NCI-H1048 (cell line): ENCODE data around the gene TSC22D1.

Source experiments
- DNase-seq: peaks from one replicate; lab custom pipeline; 2025; lab: John Stamatoyannopoulos, UW

TSC22D1 gene

DNA sequence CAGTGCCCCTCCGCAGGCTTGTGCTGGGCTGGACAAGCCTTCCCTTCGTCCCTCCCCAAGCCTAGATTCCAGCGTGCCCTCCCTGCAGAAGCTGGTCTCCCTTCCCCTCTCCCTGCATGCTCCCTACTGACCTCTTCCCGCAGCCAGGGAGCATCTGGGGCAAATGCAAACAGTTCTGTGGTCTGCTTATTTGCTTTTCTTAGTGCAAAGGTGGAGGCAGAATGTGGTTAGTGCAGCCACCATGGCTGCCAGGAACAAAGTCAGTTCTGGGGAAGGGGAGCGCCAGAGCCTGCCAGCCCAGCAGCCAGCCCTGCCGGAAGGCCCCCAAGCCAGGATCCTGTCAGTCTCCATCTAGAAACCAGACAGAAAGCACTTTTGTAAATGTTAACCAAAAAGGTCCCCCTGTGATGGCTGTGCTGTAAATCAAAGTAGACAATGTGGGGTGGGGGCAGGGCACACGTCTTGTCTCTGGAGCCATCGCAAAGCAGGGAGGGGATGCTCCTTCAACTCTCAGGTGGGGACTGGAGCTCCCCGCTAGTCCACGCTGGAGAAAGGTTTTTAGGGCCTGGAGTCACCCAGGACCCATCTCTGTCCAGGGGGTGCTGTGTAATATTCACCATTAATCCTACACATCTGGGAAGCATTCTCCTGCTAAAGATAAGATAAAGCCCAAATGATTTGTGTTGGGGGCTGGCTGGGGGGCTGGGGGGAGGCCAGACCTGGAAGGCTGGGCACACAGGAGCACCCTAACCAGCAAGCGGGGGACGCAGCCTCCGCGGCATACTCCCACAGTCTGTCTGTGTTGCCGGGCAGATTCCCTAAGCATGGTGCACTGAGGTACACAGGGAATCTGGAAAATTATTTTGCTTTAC, 171.6 kb downstream of the TSC22D1 start:
- DNase-seq = no peak

DNA sequence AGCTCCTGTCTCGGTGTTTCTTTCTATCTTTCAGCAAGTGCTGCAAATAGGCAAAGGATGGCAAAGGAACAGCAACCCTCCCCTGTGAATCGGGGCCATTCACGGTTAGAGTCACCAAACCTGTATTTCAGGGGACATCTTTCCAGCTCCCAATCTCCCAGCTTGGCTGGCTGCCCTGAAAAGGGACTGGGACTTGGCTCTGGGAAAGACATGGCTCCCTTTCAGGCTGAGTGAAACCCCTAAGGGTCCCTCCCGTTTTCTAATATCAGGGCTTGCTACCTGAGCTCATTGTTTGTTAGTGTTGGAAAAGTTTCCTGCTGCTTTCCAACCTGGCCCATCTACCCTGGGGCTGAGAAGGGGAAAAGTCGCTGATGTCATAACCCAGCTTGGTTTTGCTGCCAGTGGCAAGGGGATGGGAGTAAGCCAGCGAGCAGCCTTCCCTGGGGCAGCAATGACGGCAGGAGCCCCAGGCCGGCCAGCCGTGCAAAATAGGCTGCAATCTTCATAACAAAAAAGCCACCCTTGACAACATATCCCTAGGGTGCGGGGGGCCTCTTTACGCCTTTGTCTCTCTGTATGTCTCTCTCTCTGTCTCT, 172.6 kb downstream of the TSC22D1 start:
- no peak for DNase-seq

DNA sequence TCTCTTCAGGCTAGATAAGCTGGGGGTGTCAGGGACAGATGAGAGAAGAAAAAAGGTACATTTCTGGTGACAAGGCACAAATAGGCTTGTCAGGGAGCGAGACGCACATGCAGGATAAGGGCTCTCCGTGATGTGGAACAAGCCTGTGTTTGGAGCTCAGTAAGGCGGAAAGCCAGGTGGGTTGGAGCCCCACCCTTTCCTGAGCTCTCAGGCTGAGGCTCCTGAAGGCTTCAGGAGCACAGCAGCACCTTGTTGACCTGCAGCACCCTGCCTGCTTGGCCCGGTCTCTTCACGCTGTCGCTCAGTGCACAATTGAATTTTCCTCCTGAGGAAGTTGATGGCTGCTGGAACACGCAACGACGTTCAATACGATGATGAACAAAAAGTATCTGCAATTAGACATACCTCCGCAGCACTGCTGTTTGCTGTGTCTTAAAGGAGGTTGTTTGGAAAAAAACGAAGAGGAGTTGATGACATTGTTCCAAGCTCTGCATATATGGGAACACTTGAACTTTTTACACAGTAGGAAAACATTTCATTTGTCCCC, 173.2 kb downstream of the TSC22D1 start:
- no peak for DNase-seq

DNA sequence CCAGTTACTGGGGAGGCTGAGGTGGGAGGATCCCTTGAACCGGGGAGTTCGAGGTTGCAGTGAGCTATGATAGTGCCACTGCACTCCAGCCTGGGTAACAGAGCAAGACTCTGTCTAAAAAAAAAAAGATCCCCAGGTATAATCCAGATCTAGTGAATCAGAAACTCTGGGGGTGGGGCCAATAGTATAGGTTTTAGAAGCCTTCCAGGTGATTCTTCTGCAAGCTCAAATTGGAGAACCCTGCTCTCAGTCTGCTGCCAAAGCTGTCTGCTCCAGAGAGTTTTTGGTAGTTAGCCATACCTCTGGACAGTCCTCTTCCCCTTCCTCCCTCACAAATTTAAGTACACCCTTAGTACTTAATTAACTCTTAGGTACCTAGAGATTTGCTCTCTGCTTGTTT, 174.6 kb downstream of the TSC22D1 start:
- no peak for DNase-seq

DNA sequence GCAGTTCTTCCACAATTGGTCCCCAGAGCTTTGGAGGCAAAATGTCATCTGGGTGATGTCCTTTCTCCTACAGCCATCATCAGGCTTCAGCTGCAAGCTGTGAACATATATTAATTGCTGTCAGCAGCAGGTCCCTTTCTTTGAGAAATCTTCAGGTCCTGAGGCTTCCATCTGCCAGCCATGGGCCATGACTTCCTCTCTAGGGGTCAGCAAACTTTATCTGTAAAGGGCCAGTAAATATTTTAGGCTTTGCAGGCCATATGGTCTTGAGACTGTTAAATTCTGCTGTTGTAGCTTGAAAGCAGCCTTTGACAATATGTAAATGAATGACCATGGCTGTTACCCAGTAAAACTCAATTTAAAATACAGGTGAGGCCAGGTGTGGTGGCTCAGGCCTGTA, 175.4 kb downstream of the TSC22D1 start:
- no peak for DNase-seq

DNA sequence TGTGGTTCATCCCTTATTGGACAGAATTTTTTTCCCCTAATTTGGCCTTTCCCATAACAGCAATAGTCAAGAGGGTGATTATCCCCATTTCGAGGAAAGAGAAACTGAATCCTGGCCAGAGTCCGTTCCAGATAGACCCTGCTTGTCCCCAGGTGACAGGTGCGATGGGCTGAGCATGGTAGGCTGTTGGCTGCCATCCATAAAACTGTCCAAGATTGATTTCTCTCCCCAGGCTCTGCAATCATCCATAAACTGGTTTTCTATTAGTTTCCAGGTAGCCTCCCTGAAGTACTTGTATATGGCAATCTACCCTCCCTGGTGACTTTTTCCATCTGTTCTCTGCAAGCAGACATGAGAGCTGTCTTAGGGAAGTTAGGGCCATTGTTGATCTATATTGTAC, 177.1 kb downstream of the TSC22D1 start:
- no peak for DNase-seq

DNA sequence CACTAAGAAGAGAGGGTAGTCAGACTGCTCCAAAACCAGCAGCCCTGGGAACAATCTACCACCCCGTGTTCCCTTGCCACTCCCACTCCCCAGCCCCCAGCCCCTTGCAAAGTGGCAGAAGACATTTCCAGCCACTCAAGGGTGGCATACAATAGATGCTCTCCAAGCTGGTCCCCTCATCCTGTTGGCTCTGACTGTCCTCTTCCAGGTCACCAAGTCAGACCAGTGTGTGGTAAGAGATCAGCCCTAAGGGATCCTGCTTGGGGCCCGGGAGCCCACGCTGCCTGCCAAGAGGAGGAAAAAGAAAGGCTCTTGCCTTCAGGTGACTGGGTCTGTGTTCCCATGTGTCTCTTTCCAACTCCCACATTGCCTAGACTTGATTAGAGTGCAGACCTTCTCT, 177.5 kb downstream of the TSC22D1 start:
- DNase-seq = no peak

DNA sequence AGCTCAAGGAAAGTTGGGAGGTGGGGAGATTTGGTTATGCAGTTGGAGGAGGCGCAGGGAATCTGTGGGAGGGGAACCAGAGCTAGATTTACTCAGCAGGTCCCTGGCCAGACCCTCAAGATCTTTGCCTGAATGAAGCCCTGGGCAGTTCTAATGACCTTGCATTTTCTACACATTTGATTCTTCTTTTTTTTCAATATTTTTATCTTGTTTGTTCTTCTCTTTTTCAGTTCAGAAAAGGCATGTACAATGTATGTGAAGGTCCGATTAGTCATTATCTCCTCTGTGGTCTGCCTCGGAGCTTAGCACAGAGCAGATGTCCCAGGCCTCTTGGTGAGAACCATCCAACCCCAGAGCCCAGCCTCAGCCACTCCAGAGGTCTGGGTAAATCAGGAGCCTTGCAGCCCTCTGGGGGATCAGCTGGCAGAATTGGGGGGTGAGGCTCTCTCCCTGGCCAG, 178.3 kb downstream of the TSC22D1 start:
- DNase-seq = no peak

DNA sequence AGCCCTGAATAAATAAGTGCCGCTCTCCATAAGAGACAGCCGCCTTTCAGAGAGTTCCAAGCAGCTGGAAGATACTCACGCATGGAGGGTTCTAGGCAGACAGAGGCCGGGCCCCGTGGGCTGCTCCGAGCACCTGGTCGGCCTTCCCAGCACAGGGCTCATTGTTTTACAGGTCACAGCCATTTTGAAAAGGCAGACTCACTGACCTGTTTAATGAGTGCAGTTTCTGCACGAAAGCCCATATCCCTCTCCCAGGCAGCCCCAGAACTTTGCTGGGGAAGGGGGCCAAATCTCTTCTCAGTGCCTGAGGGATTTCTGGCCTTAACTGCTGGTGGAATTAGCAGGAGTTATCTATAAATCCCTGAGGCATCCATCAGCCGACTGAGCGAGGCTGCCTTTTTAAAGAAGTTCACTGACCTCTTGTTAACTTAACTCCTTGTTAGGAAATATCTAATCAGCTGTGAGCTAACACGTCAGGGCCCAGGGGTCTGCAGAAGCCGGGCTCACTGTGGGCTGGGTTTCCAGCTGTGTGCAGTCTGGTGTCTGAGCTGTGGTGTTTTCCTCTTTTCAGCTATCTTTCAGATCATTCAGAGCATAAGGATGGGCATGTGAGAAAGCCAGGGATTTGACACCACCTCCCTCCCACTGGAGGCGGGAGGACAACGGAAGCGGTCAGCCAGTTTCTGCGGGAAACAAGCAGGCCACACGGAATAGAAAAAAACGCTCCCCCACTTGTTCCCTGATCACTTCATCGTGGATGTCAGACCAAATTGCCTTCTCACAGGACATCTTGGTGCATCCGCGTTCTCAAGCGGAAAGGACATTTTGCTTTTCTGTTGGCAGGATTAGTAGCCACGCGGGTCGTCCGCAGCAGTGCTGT, 179.2 kb downstream of the TSC22D1 start:
- DNase-seq = no peak

DNA sequence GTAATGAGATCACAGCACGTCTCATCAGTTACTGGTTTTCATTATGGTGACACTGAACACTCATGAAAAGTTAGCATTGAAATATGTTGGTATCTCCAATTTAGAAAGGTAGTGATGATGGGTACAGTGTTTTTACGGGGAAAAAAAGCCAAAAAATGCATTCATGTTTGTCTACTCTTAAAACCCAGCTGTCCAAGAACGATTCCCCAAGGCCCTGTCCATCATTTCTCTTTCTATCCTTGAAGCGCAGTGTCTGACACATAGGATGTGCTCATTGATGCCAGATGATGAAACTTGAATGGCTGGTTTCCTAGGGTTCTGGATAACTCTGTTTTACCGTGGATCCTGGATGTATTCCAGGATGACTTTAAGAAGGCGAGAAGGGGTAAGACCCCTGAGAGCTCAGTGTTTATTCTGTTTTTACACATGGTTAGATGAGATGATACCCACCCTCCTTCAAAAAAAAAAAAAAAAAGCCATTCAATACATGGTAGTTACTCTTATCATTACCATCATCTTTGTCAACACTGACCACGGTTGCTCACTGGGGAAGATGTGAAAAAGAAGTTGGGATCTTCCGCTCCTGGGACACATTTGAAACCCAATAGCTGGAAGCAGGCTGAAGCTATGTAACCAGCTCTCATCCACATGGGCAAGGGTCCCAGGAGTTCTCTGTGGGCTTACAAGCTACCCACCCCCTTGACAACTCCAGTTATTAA, 180.0 kb downstream of the TSC22D1 start:
- no peak for DNase-seq

DNA sequence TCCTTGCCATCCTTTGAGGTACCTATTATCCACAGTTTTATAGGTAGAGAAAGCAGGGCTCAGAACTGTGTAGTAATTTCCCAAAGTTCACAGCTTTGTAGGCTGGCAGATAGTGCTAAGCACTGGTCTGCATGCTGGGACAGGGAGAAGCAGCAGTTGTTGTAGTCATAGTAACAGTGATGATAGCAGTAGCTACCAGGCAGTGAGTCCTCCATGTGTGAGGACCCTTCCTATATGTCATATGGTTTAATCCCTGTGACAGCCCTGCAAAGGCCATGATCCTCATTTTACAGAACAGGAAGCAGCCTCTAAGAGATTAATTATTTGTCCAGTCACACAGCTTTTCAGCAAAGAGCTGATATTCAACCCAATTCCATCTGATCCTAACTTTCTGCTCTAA, 181.5 kb downstream of the TSC22D1 start:
- no peak for DNase-seq

DNA sequence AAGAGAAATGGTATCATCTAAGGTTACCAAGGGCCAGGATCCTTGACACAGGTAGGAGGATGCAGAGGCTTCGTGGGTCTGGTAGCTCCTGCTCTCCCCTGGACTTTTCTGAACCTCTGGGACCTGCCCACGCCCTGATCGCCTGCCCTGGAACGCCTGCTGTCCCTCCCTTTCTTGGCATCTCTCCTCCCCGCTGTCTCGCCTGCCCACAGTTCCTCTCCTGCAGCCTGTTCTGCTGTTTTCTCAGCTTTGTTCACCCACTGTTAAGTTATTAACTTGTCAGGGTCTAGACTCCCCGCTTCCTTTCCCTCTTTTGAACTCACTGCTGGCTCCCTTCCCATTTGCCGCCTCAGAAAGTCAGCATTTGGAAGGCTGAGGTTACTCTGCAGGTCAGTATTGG, 182.7 kb downstream of the TSC22D1 start:
- no peak for DNase-seq

DNA sequence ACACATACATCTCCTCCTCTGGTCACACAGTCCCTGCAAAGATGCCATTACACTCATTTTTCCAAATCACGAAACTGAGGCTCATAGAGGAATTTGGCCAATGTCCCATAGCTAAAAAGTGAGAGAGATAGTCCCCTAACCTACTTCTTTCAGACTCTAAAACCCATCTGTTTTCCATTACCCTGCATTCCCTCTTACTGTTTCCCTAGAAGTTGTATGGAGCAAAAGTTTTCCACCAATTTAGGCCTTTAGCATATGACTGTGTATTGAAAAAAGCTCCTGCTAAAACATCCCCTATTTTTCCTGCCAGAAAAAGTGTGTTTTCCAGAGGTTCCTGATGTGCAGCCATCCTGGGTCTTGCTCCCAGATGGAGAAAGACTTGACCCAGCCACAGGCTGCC, 186.3 kb downstream of the TSC22D1 start:
- no peak for DNase-seq

DNA sequence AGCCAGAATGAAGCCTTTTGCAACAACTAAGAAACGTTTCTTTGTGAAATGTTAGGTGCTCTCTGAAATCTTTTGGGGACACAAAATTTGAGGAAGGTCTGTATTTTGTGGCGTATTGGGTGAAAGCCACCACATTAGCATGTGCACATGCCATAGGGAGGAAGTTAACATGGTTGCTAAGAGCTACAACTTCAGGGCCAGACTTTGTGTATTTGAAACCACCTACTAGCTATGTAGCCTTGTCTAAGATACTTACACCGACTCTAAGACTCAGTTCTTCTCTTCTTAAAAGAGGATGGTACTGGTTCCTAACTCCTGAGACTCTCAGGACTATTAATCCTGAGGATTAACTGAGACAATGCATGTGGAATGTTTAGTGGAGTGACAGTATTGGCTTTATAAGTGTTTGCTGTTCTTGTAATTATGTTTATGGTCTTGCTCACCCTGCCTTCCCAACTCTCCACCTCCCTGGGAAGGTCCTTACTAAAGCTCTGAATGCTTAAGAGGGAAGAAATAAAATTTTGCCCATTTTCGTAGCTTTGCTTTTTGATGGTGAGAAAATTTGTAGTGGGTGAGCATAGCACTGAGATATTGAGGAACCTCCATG, 187.0 kb downstream of the TSC22D1 start:
- DNase-seq = no peak

DNA sequence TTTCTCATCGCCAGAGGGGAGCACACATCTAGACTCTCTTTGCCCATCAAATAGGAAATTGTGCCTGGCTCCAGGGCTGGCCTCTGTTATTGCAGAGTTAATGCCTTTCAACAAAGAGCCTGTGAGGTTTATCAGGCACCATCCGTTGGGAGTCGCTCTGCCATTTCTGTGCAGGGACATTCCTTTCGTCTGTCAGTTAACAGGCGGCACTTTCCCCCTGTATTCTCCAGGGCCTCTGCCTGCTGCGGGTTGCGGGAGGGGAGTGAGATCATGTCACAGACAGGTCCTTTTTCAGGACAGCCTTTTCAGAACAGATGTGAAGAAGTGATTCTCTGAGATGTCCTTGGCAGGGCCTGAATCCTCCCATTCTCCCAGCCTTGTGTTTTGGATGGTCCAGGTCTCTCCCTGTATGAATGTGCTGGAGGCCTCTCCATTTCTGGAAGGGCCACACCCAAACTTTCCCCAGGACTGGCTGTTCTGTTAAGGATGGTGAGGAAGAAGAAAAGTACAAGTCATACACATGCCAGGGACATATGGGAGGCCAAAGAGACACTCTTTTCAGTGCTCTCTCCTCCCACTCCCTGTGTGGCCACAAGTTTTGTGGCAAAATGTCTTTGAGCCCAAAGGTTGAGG, 187.6 kb downstream of the TSC22D1 start:
- no peak for DNase-seq

DNA sequence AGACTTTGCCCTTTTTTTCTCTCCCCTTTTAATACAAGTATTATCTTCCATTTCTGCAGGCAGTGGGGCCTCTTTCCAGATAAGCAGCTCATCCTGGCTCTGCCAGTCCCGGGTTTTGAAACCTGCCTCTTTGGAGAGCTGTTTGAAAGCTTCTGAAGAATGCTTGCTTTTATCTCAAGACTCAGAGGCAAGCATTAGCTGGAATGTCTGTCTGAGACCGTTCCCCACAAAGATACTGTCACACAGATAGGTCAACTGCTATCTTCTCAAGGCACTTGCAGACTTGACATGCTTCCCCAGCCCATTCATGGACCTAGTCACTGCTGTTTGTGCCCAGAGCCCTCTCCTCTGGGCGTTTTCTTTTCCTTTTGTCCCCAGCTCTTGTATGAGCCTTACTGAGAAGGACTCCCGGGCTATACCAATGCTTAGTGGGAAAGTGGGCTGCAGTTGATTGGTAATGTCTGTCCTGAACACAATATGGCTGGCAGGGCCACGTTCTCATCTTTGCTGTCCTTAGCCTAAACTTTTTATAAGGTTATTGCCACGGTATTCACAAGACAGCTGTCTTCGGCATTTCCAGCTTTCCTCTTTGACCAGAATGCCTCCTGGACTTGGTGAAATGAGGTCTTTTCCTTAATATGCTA, 189.1 kb downstream of the TSC22D1 start:
- DNase-seq = no peak

DNA sequence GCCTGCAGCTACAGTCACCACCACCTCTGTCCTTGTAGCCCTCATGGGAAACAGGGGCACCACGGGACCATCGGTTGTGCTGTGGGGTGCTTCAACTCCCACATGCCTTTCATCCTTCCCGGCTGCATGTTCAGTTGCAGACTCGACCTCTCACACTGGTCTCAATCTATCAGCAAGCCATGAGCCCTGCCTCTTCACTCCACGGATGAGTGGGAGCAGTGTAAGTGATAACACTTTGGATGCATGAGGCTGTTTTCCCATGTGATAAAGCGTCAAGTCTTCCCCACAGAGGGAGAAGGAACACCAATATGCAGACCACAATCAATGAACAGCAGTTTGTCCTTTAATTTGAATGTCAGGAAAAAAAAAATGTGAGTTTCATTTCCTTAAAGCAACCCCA, 190.3 kb downstream of the TSC22D1 start:
- DNase-seq = no peak

DNA sequence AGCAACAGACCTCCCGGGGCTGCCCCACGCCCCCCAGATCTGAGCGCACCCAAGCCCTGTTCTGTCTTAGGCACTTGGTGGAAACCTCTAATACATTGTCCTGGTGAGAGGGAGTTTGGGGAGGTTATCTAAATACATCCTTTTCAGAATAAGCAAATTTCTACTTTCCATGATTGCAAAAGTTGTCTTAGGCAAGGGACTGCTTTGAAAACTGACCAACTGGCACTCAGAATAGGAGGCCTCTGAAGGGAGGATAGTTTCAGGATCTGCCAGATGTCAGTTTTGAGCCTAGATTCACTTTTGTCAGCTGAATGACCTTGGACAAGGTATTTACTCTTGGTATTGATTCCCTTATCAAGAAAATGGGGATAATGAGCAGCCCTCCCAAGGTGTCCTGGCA, 190.7 kb downstream of the TSC22D1 start:
- no peak for DNase-seq

DNA sequence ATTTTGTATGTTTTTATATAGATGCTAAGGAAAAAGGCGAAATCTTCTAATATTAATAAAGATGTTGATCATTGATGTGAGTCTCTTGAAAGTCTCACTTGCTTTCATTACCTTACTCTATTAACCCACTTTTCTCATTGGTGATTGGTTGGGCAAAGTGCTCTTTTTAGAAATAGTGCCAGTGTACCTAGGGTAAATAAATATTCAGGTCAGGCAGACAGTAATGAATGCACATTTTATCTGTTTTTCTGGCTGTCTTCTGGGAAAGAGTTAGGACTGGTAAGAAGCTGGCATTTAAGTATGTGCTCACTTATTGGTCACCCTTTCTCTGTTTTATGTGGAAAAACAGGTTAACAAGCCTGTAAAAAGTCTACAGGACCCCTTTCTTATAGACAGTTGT, 191.4 kb downstream of the TSC22D1 start:
- DNase-seq = no peak

DNA sequence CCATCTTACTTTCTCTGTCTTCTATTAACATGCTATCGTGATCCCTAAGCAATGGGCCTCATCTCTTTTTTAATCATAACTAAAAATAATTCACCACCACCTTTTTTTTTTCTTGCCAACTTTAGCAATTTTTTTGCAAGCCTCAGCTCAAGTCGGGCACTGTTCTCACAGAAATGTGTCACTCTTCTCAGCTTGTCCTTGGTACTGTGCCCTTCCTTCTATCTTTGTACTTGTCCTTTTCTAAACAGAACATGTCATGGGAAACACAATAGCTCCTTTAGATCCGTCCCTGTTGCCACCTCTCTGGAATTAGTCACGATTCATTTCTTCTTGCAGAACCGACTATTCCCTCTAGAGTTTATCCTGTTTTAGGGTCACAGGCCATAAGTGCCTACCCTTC, 192.2 kb downstream of the TSC22D1 start:
- no peak for DNase-seq
